Ovary (tissue), 9 donors: Measurements from ENCODE around the gene EHD3. TPM values are rescaled to one million over a fixed set of nuclear protein-coding genes. Genes with fewer than 3 reads are reported as not detected.

Experiments used
- DNase-seq, 5 donors: peaks; one replicate each; pipeline ENCODE4 v3.0.0-alpha.2; 2019 to 2020
- H3K27ac ChIP-seq, 2 donors: fragments of 200-600 bp; one replicate each; pipeline versions ENCODE4 v1.5.1 to v1.8.0; 2019 to 2022
- H3K27me3 ChIP-seq: fragments of 200-600 bp; one replicate; pipeline ENCODE4 v1.8.0; 2022
- H3K36me3 ChIP-seq: fragments of 200-600 bp; sonication (generic); one replicate; pipeline ENCODE4 v1.5.1; 2019
- H3K4me1 ChIP-seq: one replicate; pipeline ENCODE4 v1.8.1; 2013; ENCODE audit warnings: mild to moderate bottlenecking, moderate library complexity; ENCODE audit not compliant: insufficient read depth
- H3K4me3 ChIP-seq: fragments of 200-600 bp; sonication (generic); one replicate; pipeline ENCODE4 v1.5.1; 2017
- H3K9me3 ChIP-seq, 2 donors: fragments of 200-600 bp in 1 of 2; sonication (generic) in 1 of 2; one replicate each; pipeline versions ENCODE4 v1.5.1 to v1.8.1; 2013 to 2019; ENCODE audit warnings: mild to moderate bottlenecking in 1 of 2, moderate library complexity in 1 of 2
- CTCF ChIP-seq, 3 donors: fragments of 450-650 bp in 2 of 3; fragments of 200-600 bp in 1 of 3; IDR thresholded peaks; one replicate each; pipeline versions ENCODE4 v1.5.1 to v1.8.0; 2016 to 2022; ENCODE audit warnings: antibody characterized with exemption in 3 of 3, mild to moderate bottlenecking in 1 of 3
- EP300 ChIP-seq: sonication (generic); formaldehyde crosslinking; IDR thresholded peaks from one replicate; pipeline ENCODE4 v1.6.1; 2017; ENCODE audit warnings: antibody characterized with exemption
- POLR2A ChIP-seq: fragments of 450-650 bp; IDR thresholded peaks from one replicate; pipeline ENCODE4 v1.6.1; 2017; ENCODE audit warnings: antibody characterized with exemption, mild to moderate bottlenecking, moderate library complexity
- WGBS, 3 donors: extraction: QIAGEN DNeasy Blood & Tissue Kit in 1 of 3; methylation state at CpG; one replicate each; pipeline versions ENCODE4 v1.1.5 to v1.1.7; 2013 to 2017; 5-methylcytosine and 5-hydroxymethylcytosine counted together
- intact Hi-C, 4 donors: fragments of 100-400 bp; cut with DNase I; formaldehyde crosslinking; loops; one replicate each; pipeline versions ENCODE4 v1.11.0 to v1.15.1; 2022 to 2023
- polyA plus RNA-seq, 2 donors: library from polyadenylated mRNA; stranded (reverse); fragments of 200-250 nt in 1 of 2; fragments of 350-450 nt in 1 of 2; fragmentation: Illumina TruSeq in 1 of 2; extraction: RNeasy Lipid Tissue Mini Kit (QIAGEN cat#74804) in 1 of 2; gene quantifications; one replicate each; pipeline ENCODE4 v1.2.3, GENCODE V29; 2013 to 2014
- total RNA-seq, 7 donors: library from RNA; depleted of rRNA in 2 of 7; stranded (reverse); fragments of >200 nt in 2 of 7; fragmentation: NEBNext Ultra II Directional in 3 of 7; extraction: Animal tissue kit (Norgen Biotek cat#: 25700) in 3 of 7; gene quantifications; one replicate each; pipeline versions ENCODE4 v1.1.0 to v1.2.4, GENCODE V29; 2016 to 2023
- donor health status: DM: no; HTN: no; CAD: no; lungs with moderate emphysema.
- donor health status: DM: no; HTN: no; CAD: no.
- donor health status: Bipolar disorder and iron deficiency.
- donor health status: DM: yes; HTN: yes; CAD: no.
- donor health status: DM: no; HTN: no; CAD: no.
- donor health status: DM: yes; HTN: yes; CAD: no.

Gene EHD3
- total and polyA plus RNA-seq, 9 donors, result 2.8 to 10.6 (median 3.5) TPM

- WGBS, 3 donors, result 68 to 87% (median 73%) methylated on average over 1 of the region's 1 CpG
- TF ChIP-seq EP300 (no peak), POLR2A (no peak), CTCF (IDR thresholded peaks at IDR 0.05) (no peak)
- Histone ChIP-seq H3K27ac (no peak overlapping the region), H3K27me3 (no peaks in the 10 kb centered on the region), H3K36me3 (no peaks in the 10 kb centered on the region), H3K4me1 (no peaks in the 10 kb centered on the region), H3K4me3 (no peak overlapping the region), H3K9me3 (no peaks in the 10 kb centered on the region)
- DNase-seq, result no peak
- intact Hi-C loops, result no loop called here
These were observed 43.8 kb upstream of the EHD3 start for GRCh38 chr2:31190188-31190587.

- H3K4me3 ChIP-seq, result no peak overlapping the region
- H3K36me3 ChIP-seq, result no peaks in the 10 kb centered on the region
- no peak for TF ChIP-seq EP300
- no peak for TF ChIP-seq CTCF (IDR thresholded peaks at IDR 0.05)
- TF ChIP-seq POLR2A, result no peak
- no peaks in the 10 kb centered on the region for H3K27me3 ChIP-seq
- H3K9me3 ChIP-seq, result no peaks in the 10 kb centered on the region
- intact Hi-C loops, result no loop called here
- no peak for DNase-seq
- no peaks in the 10 kb centered on the region for H3K4me1 ChIP-seq
- H3K27ac ChIP-seq, result no peak overlapping the region
- WGBS, 3 donors, result 91 to 95% (median 92%) methylated on average over 11 of the region's 11 CpGs
These were observed 42.0 kb upstream of the EHD3 start for GRCh38 chr2:31191931-31192330.

- no peak for TF ChIP-seq POLR2A
- no peak for TF ChIP-seq EP300
- no peak for TF ChIP-seq CTCF (IDR thresholded peaks at IDR 0.05)
- Histone ChIP-seq H3K27ac (no peak overlapping the region), H3K27me3 (no peaks in the 10 kb centered on the region), H3K36me3 (no peaks in the 10 kb centered on the region), H3K9me3 (no peaks in the 10 kb centered on the region), H3K4me1 (no peaks in the 10 kb centered on the region), H3K4me3 (no peak overlapping the region)
- DNase-seq, result no peak
- 90 to 100% (median 94%) methylated on average over 2 of the region's 2 CpGs for WGBS, 3 donors
- intact Hi-C loops, result no loop called here
These were observed 41.6 kb upstream of the EHD3 start for GRCh38 chr2:31192396-31192795.

GRCh38 chr2:31192851-31193392 is 41.0 kb upstream of the EHD3 start:
- Histone ChIP-seq H3K4me1 (no peaks in the 10 kb centered on the region), H3K27me3 (no peaks in the 10 kb centered on the region), H3K9me3 (no peaks in the 10 kb centered on the region), H3K36me3 (no peaks in the 10 kb centered on the region), H3K27ac (no peak overlapping the region), H3K4me3 (no peak overlapping the region)
- DNase-seq, result no peak
- TF ChIP-seq CTCF (IDR thresholded peaks at IDR 0.05) (no peak), EP300 (no peak), POLR2A (no peak)
- intact Hi-C loops, result no loop called here
- 75 to 87% (median 79%) methylated on average over 12 of the region's 12 CpGs for WGBS, 3 donors
